GM19395 (cell line): ENCODE data around the gene GULP1.
"Not testable (repeated sequence)": the region's sequence is repeated elsewhere in the genome, so short reads cannot be mapped to it uniquely, and the experiment has no call there.

Source experiments
- ATAC-seq: cut with Tn5 transposase; IDR thresholded peaks from one replicate; pipeline ENCODE4 v1.9.1; 2021; ENCODE audit warnings: mild to moderate bottlenecking, moderate library complexity; ENCODE audit not compliant: unreplicated experiment

The GULP1 gene

DNA sequence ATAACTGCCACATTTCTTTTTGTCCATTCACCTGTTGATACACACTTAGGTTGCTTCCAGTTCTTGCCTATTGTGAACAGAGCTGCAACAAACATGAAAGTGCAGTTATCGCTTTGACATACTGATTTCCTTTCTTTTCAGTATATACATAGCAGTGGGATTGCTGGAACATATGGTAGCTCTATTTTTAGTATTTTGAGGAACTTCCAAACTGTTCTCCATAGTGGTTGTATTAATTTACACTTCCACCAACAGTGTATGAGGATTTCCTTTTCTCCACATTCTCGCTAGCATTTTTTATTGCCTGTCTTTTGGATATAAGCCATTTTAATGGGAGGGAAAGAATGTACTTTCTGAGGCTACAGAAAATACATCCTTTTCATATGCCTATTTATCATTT lies 167.4 kb downstream of the GULP1 start:
- ATAC-seq = no peak

- ATAC-seq = not testable (repeated sequence)
These were observed 174.4 kb downstream of the GULP1 start for GRCh38 chr2:188466078-188466477.

DNA sequence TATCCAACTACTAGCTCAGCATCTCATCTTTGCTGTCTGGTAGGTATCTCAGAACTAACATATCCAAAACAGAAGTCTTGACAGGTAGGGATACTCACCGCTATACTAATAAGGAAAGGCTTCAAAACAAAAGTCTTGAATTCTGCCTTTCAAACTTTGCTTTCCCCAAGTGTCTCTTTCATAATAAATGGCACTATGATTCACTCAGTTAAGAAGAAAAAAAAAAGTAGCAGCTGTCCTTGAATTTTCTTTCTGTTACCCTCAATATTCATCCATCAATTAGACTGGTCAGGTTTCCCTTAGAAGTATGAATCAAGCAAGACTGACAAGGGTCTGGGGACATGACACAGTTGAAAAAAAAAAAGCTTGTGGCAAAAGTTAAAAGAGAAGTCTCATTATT lies 175.1 kb downstream of the GULP1 start:
- no peak for ATAC-seq

DNA sequence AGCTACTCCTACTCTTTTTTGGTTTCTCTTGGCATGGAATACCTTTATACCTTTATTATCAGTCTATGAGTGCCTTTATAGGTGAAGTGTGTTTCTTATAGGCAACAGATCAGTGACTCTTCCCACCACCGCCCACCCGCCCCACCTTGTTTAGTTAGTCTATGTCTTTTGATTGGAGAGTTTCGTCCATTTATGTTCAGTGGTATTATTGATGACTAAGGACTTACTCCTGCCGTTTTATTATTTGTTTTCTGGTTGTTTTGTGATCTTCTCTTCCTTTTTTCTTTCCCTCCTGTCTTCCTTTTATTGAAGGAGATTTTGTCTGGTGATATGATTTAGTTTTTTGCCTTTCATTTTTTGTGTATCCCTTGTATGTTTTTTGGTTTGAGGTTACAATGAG lies 179.5 kb downstream of the GULP1 start:
- no peak for ATAC-seq

DNA sequence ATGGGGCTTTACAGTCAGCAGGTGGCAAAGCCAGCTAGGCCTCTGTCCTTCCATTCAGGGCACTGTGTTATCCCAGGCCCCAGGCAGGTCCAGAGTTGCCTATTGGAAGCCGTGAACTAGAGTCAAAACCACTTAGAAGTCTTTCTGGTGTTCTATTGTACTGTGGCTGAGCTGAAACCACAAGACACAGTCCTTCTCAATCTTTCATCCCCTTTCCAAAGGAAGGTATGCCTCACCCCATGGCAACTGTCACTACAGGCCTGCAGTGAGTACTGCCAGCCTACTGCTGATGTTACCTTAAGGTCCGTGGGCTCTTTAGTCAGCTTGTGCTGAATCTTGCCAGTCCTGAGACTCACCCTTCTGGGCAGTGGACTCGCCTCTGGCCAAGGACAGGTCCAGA lies 181.6 kb downstream of the GULP1 start:
- no peak for ATAC-seq

DNA sequence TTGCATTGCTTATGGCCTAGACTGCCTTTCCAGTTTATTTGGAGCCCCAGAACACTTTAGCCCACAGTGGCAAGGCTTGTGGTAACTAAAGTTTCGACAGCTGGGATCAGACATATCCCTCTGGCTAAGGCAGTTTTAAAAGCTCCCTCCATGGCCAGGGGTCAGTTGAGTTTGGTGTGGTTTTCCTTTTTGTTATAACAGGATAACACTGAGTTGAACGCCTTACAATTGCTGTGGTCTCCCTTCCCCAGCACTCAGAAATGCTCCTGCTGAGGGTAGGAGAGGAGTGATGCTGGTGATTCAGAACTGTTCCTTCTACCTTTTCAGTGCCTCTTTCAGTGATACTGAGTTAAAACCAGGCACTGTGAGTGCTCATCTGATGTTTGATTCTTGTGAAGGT lies 182.6 kb downstream of the GULP1 start:
- ATAC-seq = no peak

GRCh38 chr2:188475945-188476344 lies 184.3 kb downstream of the GULP1 start:
- peak; percentile 50 for ATAC-seq

DNA sequence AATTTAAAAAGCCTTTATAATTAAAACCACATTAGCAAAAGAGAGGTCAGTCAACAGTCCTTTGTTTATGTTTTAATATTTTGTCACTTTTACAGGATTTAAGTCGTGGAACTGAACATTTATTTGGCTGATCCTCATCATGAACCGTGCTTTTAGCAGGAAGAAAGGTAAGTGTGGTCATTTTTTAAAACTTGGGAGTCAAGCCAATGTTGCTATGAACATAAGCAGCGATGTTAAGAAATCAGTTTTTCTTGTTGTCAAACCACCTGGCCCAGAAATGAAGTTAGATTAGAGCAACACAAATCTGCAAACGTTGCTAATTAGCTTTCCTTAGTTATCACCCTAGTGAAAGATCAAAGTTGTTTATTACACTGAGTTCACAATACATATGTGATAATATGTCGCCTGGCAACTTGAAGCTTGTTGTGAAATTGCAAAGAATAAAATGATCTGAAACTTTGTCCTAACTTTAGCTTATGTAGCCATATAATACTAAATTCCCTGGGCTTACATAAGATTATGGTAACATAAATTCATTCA lies 186.0 kb downstream of the GULP1 start:
- ATAC-seq = no peak

DNA sequence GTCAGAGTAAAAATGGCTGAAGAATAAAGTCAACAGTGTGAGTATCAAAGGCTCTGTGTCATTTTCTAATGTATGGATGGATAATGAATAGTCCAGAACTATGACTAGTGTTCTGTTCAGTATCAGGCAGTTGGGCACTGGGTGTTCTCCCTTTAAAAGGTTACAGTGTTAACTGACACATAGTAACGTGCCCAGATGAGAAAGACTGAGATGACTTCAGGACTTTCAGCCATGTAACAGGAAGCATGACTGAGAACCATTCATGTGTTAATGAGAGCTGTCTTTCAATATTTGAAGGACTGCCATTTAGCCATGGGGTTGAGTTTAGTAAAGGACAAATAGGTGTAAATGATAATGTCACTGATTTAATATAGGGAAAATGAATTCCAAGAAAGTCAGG lies 187.1 kb downstream of the GULP1 start:
- peak; percentile 96 for ATAC-seq

DNA sequence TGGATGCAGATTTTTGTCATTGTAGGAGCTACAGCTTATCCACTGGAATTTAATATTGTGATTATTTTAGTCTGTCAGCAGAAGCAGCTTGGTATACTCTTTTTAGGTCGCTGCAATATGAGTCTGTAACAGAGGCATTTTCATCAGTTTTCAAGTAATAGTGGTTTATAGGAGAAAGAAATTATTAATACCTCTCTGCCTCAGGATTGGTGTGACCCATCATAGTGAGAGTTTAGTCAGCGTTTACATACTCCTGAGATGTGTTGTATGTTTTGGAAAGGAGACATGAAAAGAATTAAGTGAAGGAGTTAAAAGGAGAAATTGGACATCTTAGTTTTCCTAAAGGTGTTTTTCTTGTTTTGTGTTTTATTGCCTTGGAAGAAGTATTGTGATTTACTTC lies 189.8 kb downstream of the GULP1 start:
- ATAC-seq = no peak

DNA sequence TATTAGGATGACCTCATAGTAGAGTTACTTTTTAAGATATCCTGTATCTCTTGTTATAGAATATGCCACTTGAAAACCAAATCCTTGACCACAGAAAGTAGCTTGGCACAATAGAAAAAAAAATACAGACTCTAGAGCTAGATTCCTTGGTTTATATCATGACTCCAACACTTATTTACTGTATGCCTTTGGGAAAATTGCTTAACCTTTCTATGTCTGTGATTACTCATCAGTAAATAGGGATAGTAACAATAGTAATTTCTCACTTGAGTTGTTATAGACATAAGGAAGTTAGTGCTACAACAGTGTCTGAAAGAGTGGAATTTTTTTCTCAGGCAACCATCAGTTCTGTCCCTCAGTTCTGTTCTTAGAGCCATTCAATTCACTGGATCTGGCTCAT lies 193.8 kb downstream of the GULP1 start:
- ATAC-seq = no peak

GRCh38 chr2:188492751-188493150 lies 201.1 kb downstream of the GULP1 start:
- no peak for ATAC-seq

GRCh38 chr2:188494906-188495305 lies 203.2 kb downstream of the GULP1 start:
- ATAC-seq = no peak

DNA sequence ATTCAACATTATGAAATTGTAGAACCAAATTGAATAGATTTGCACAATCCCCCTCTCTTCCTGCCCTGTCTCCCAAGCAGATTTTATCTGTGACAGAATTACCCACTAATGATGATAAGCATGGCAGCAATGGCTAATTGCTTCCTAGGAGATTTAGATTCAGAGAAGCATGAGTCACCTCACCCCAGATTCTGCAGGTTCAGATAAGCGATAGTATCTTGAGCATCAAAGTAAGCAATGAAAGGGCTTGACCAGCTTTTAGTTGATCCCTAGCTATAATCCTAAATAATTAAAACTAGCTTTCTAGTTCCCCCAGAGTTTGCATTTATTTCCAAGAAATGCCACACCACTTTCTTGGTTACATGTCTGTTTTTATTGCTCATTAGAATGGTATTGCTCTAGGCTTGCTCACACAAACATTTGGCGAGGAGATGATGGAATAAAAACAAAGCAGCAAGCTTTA lies 204.3 kb downstream of the GULP1 start:
- no peak for ATAC-seq

GRCh38 chr2:188497726-188498125 lies 206.1 kb downstream of the GULP1 start:
- ATAC-seq = no peak

- no peak for ATAC-seq
These were observed 212.3 kb downstream of the GULP1 start for GRCh38 chr2:188503975-188504374.

DNA sequence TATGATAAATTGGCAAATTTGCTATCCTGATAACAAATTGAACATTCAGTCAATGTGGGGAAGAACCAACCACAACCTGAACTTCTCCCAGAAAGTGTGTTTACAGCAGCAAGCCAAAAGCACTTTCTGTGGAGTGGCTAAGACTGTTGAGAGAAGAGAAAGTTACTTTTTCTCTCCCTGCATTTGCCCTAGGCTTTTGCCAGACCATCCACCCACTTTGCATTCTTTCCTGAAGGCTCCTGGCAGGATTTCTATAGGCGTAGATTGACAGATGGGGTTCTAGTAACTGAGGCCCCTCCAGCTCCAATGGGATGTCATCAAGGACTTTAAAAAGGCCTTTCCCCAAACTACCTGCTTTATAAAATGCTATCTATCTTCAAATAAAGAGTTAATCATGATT lies 215.2 kb downstream of the GULP1 start:
- no peak for ATAC-seq

- no peak for ATAC-seq
These were observed 219.7 kb downstream of the GULP1 start for GRCh38 chr2:188511346-188511745.

GRCh38 chr2:188512456-188512855 lies 220.8 kb downstream of the GULP1 start:
- ATAC-seq = peak; percentile 67

- ATAC-seq = no peak
These were observed 224.2 kb downstream of the GULP1 start for GRCh38 chr2:188515918-188516317.

GRCh38 chr2:188517549-188518215 lies 226.0 kb downstream of the GULP1 start:
- no peak for ATAC-seq

DNA sequence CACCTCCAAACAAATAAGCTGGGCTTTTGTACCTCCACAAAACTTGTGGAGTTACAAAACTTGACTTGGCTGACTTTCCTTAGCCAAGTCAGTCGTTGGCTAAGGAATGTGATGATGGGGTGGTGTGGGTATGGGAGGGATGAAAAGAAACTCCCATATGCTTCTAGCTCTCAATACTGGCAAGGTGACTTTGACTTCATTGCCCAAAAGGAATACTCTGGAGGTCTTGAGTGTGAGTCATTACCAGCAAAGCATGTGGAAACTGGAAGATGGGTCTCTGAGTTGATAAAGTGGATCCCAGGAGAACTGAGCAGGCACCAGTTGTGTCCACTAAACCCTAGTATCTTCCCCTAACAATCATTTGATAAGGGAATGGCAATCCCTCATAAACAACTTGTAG lies 226.7 kb downstream of the GULP1 start:
- no peak for ATAC-seq

DNA sequence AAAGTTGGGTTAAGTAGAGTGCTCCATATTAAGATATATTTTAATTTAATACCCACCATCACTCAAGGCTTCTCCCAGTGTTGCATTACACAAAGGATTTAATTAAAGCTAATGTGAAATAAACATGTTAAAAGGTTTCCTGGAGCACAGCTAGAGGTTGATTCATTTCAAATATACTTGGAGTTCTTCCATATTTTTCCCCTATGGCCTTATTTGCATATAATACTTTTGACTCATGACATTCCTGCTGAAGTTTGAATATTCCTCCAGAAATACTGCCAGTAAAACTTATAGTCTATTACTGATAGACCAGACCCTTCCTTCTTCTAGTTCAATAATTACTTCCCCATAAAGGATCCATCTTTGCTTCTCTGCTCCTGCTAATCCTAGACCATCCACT lies 227.5 kb downstream of the GULP1 start:
- ATAC-seq = no peak
